B cell (primary cell): ENCODE data around the gene VAC14.

ENCODE experiments used
- EZH2 ChIP-seq: IDR thresholded peaks from 2 replicates; pipeline ENCODE4 v1.6.1; 2012; ENCODE audit warnings: borderline replicate concordance, low read depth, mild to moderate bottlenecking, moderate library complexity, low read length; ENCODE audit not compliant: insufficient read depth, poor library complexity, severe bottlenecking
- TF ChIP-seq, protein P1 (sequence below): fragments of 200-600 bp; IDR thresholded peaks from one replicate; pipeline ENCODE4 v1.8.0; 2022; ENCODE audit warnings: antibody characterized with exemption, mild to moderate bottlenecking

DNA sequence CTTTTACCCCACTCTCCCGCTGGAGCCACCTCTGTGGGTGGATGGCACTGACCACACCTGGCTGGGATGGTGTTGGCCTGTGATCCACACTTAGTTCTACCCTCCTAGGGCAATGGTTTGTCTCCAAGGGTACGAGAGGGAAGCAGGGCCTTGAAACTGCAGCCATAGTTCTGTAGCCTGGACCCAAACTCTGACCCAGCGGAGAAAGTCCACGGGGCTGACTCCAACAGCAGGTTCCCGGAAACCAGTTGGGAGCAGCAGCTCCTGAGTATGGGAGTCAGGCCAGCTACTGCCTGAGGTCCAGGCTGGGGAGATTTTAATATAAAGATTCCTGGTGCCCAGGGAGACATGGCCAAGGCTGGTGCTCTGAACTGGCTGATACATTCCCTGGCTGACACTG lies 91.5 kb downstream of the VAC14 start:
- TF ChIP-seq, protein P1, sequence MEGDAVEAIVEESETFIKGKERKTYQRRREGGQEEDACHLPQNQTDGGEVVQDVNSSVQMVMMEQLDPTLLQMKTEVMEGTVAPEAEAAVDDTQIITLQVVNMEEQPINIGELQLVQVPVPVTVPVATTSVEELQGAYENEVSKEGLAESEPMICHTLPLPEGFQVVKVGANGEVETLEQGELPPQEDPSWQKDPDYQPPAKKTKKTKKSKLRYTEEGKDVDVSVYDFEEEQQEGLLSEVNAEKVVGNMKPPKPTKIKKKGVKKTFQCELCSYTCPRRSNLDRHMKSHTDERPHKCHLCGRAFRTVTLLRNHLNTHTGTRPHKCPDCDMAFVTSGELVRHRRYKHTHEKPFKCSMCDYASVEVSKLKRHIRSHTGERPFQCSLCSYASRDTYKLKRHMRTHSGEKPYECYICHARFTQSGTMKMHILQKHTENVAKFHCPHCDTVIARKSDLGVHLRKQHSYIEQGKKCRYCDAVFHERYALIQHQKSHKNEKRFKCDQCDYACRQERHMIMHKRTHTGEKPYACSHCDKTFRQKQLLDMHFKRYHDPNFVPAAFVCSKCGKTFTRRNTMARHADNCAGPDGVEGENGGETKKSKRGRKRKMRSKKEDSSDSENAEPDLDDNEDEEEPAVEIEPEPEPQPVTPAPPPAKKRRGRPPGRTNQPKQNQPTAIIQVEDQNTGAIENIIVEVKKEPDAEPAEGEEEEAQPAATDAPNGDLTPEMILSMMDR: no peak
- TF ChIP-seq EZH2: no peak
